GM12878 (cell line): ENCODE measurements around the gene SMCO4. TPM values are rescaled to one million over a fixed set of nuclear protein-coding genes. Genes with fewer than 3 reads are reported as not detected.

Experiments
- ATAC-seq: fragments of 200-7000 bp; cut with Tn5 transposase; 3 replicates; pipeline ENCODE4 v1.9.1; 2020; ENCODE audit warnings: mild to moderate bottlenecking, moderate library complexity
- BruUV-seq: library from RNA; stranded (reverse); fragments of 400-500 nt; replicated peaks from 2 replicates; lab custom pipeline; 2021; lab: Mats Ljungman, UMichigan
- CTCF ChIA-PET: fragments of 300-600 bp; sonication (Branson Sonifier 250); formaldehyde crosslinking; extraction: SDS; loops from one replicate; lab custom pipeline; 2021; ENCODE audit warnings: inconsistent platforms; lab: Yijun Ruan, JAX
- POLR2A ChIA-PET: fragments of 350-600 bp; formaldehyde crosslinking; extraction: SDS; loops from one replicate; lab custom pipeline; 2021; ENCODE audit warnings: inconsistent platforms; lab: Charles Lee
- RAD21 ChIA-PET: fragments of 300-600 bp; sonication (Branson Sonifier 250); formaldehyde crosslinking; loops from one replicate; lab custom pipeline; 2023; ENCODE audit warnings: antibody characterized with exemption; ENCODE audit not compliant: unreplicated experiment; lab: Charles Lee
- SMC1A ChIA-PET: fragments of 300-600 bp; sonication (Branson Sonifier 250); formaldehyde crosslinking; loops from one replicate; lab custom pipeline; 2023; ENCODE audit not compliant: unreplicated experiment, uncharacterized antibody; lab: Charles Lee
- DNase-seq: peaks from one replicate; pipeline ENCODE4 v3.0.0-alpha.2; 2011; ENCODE audit warnings: low read depth, low spot score
- FAIRE-seq: peaks from 3 replicates; lab custom pipeline; 2011; peaks lifted over from hg19 to GRCh38; lab: Jason Lieb, UNC
- H2AFZ ChIP-seq: 2 replicates; pipeline ENCODE4 v1.6.0; 2011; ENCODE audit warnings: low read depth, low read length, control low read depth; ENCODE audit not compliant: control insufficient read depth
- H3K27ac ChIP-seq: 2 replicates; pipeline ENCODE4 v1.5.1; 2011; ENCODE audit warnings: control low read depth; ENCODE audit not compliant: control insufficient read depth, insufficient read depth
- H3K27me3 ChIP-seq, 2 experiments: replicated peaks in 1 of 2; 2 replicates each; pipeline versions ENCODE4 v1.6.0 to v1.6.1; 2011; ENCODE audit warnings: low read length in 1 of 2; ENCODE audit not compliant: control insufficient read depth in 2 of 2, insufficient read depth in 2 of 2
- H3K36me3 ChIP-seq, 2 experiments: 2 replicates each; pipeline ENCODE4 v1.5.1; 2011; ENCODE audit warnings: low read length in 1 of 2; ENCODE audit not compliant: control insufficient read depth in 2 of 2, insufficient read depth in 2 of 2
- H3K4me1 ChIP-seq: 2 replicates; pipeline ENCODE4 v1.6.1; 2011; ENCODE audit warnings: mild to moderate bottlenecking, low read length, moderate library complexity, mixed read lengths; ENCODE audit not compliant: control insufficient read depth, insufficient read depth
- H3K4me2 ChIP-seq: 2 replicates; pipeline ENCODE4 v1.6.0; 2011; ENCODE audit warnings: control low read depth; ENCODE audit not compliant: control insufficient read depth, insufficient read depth
- H3K4me3 ChIP-seq: fragments of 200-600 bp; sonication (generic); 2 replicates; pipeline ENCODE4 v1.5.1; 2016
- H3K79me2 ChIP-seq: 2 replicates; pipeline ENCODE4 v1.6.0; 2011; ENCODE audit warnings: low read length; ENCODE audit not compliant: control insufficient read depth, insufficient read depth
- H3K9ac ChIP-seq: 2 replicates; pipeline ENCODE4 v1.8.0; 2011; ENCODE audit warnings: low read length, control low read depth, mixed read lengths; ENCODE audit not compliant: control insufficient read depth, insufficient read depth
- H3K9me3 ChIP-seq: replicated peaks from 3 replicates; pipeline ENCODE4 v1.5.1; 2011; ENCODE audit warnings: mild to moderate bottlenecking, low read length; ENCODE audit not compliant: control insufficient read depth, insufficient read depth
- H4K20me1 ChIP-seq: 2 replicates; pipeline ENCODE4 v1.6.0; 2011; ENCODE audit not compliant: control insufficient read depth, insufficient read depth
- ATF2 ChIP-seq: IDR thresholded peaks from 2 replicates; pipeline ENCODE4 v1.6.1; 2012; ENCODE audit warnings: low read length, inconsistent platforms
- ATF3 ChIP-seq: IDR thresholded peaks from 2 replicates; pipeline ENCODE4 v1.6.1; 2011; ENCODE audit warnings: low read depth, mild to moderate bottlenecking, low read length, moderate library complexity, borderline replicate concordance; ENCODE audit errors: extremely low read depth
- CREB1 ChIP-seq: IDR thresholded peaks from 2 replicates; pipeline ENCODE4 v1.6.1; 2012; ENCODE audit warnings: low read depth, mild to moderate bottlenecking, inconsistent platforms
- GATAD2B ChIP-seq: fragments of 450-650 bp; conservative IDR thresholded peaks from 2 replicates; pipeline ENCODE4 v1.6.1; 2017; ENCODE audit warnings: low read depth, mild to moderate bottlenecking, moderate library complexity
- HDAC2 ChIP-seq: fragments of 200-600 bp; sonication (generic); IDR thresholded peaks from 2 replicates; pipeline ENCODE4 v1.6.1; 2017
- IRF3 ChIP-seq: fragments of 450-650 bp; IDR thresholded peaks from 2 replicates; pipeline ENCODE4 v1.6.1; 2014; ENCODE audit warnings: mild to moderate bottlenecking
- IRF4 ChIP-seq: IDR thresholded peaks from 2 replicates; pipeline ENCODE4 v1.6.1; 2011; ENCODE audit warnings: low read depth, low read length
- MEF2B ChIP-seq: fragments of 450-650 bp; IDR thresholded peaks from 2 replicates; pipeline ENCODE4 v1.6.1; 2018; ENCODE audit warnings: mild to moderate bottlenecking, moderate library complexity; ENCODE audit not compliant: partially characterized antibody, poor library complexity, severe bottlenecking
- MLLT1 ChIP-seq: fragments of 450-650 bp; IDR thresholded peaks from 2 replicates; pipeline ENCODE4 v1.6.1; 2016; ENCODE audit warnings: mild to moderate bottlenecking
- MXI1 ChIP-seq: fragments of 150-350 bp; IDR thresholded peaks from 2 replicates; pipeline ENCODE4 v1.6.1; 2011; ENCODE audit warnings: low read depth, mild to moderate bottlenecking, inconsistent platforms, low read length, improper control_type of control experiment
- POLR2AphosphoS2 ChIP-seq: IDR thresholded peaks from 2 replicates; pipeline ENCODE4 v1.6.1; 2011; ENCODE audit warnings: low read depth, mild to moderate bottlenecking, low read length, improper control_type of control experiment, moderate library complexity
- POLR2AphosphoS5 ChIP-seq: IDR thresholded peaks from 2 replicates; pipeline ENCODE4 v1.6.1; 2011; ENCODE audit warnings: mild to moderate bottlenecking, low read length, inconsistent platforms
- SMAD1 ChIP-seq: fragments of 450-650 bp; IDR thresholded peaks from 2 replicates; pipeline ENCODE4 v1.6.1; 2018; ENCODE audit warnings: mild to moderate bottlenecking, low read depth; ENCODE audit not compliant: partially characterized antibody
- TBL1XR1 ChIP-seq: IDR thresholded peaks from 2 replicates; pipeline ENCODE4 v1.6.1; 2012; ENCODE audit warnings: low read depth, low read length, improper control_type of control experiment
- TCF3 ChIP-seq: IDR thresholded peaks from 2 replicates; pipeline ENCODE4 v1.6.1; 2012; ENCODE audit warnings: low read depth, mild to moderate bottlenecking, low read length, borderline replicate concordance; ENCODE audit not compliant: insufficient read depth
- WRNIP1 ChIP-seq: IDR thresholded peaks from 2 replicates; pipeline ENCODE4 v1.6.1; 2011; ENCODE audit warnings: low read depth, low read length, improper control_type of control experiment, borderline replicate concordance
- WGBS: methylation state at CpG from one replicate; pipeline ENCODE4 v1.1.6; 2016; ENCODE audit warnings: low lambda C conversion rate; ENCODE audit not compliant: insufficient replicate concordance, insufficient coverage; ENCODE audit errors: missing lambda C conversion rate; 5-methylcytosine and 5-hydroxymethylcytosine counted together
- in situ Hi-C: fragments of 300-500 bp; cut with MboI; formaldehyde crosslinking; loops from 9 replicates; pipeline ENCODE4 v1.14.3; 2018; ENCODE audit warnings: mixed read lengths
- intact Hi-C: fragments of 100-400 bp; cut with micrococcal nuclease; formaldehyde crosslinking; loops from one replicate; pipeline ENCODE4 v1.14.2; 2022; ENCODE audit not compliant: unreplicated experiment
- polyA plus RNA-seq, 11 experiments: library from polyadenylated mRNA; depleted of rRNA in 4 of 11; unstranded in 6 of 11; stranded (reverse) in 5 of 11; fragments of >200 nt; fragmentation: Nextera tagmentation in 4 of 11; fragmentation: Illumina TruSeq in 1 of 11; extraction: Ambion mirVana in 4 of 11; extraction: Trizol in 1 of 11; gene quantifications; 1 replicate in 1 of 11; 2 replicates in 10 of 11; pipeline versions ENCODE4 v1.2.1 to v1.2.3, GENCODE V29; 2011 to 2016; ENCODE audit warnings: inconsistent platforms in 2 of 11, missing spikeins in 2 of 11, low read depth in 1 of 11
- total RNA-seq, 4 experiments: library from RNA; depleted of rRNA in 3 of 4; stranded (reverse); fragments of >200 nt in 3 of 4; fragmentation: Illumina TruSeq in 1 of 4; extraction: Trizol in 1 of 4; gene quantifications; 2 replicates each; pipeline versions ENCODE4 v1.2.1 to v1.2.3, GENCODE V29; 2013 to 2021

The SMCO4 gene
- total and polyA plus RNA-seq, 10 of the 15 experiments (the other 5 are each of a cell fraction or from before 2014, with no cell fraction given), result 3.6 to 59.9 (median 27.9) TPM

- RAD21 ChIA-PET, result no interaction called here
- no TSS peak for BruUV-seq
- TF ChIP-seq ATF2 (no peak), POLR2AphosphoS5 (no peak), CREB1 (no peak), POLR2AphosphoS2 (no peak), TBL1XR1 (no peak), SMAD1 (no peak), TCF3 (no peak), GATAD2B (no peak), MXI1 (no peak), ATF3 (no peak), WRNIP1 (no peak), IRF3 (no peak), MLLT1 (no peak), MEF2B (no peak), IRF4 (no peak), HDAC2 (no peak)
Observed at GRCh38 chr11:93587858-93588581, 44.8 kb upstream of the SMCO4 start.

More at GRCh38 chr11:93587858-93588581, 44.8 kb upstream of the SMCO4 start:
- Histone ChIP-seq H3K36me3 (no peaks in the 10 kb centered on the region), H3K4me2 (no peak overlapping the region), H3K9ac (no peak overlapping the region), H3K27me3 (no peaks in the 10 kb centered on the region), H3K4me3 (no peak overlapping the region), H3K27ac (no peak overlapping the region), H3K79me2 (no peaks in the 10 kb centered on the region), H3K9me3 (no peaks in the 10 kb centered on the region; the same call in 2 of the 3 replicates), H3K4me1 (peaks cover 9% of the 10 kb centered on the region), H2AFZ (no peak overlapping the region), H4K20me1 (no peaks in the 10 kb centered on the region)
- ChIA-PET SMC1A (no interaction called here), POLR2A (no interaction called here), CTCF (no interaction called here)
- DNase-seq (no peak), ATAC-seq (no peak), FAIRE-seq (no peak)
- intact Hi-C loops (no loop called here), in situ Hi-C loops (no loop called here)
- 51% methylated on average over 8 of the region's 8 CpGs for WGBS
